Measurements from ENCODE around the gene DLD.
"Not testable (repeated sequence)": the region's sequence is repeated elsewhere in the genome, so short reads cannot be mapped to it uniquely, and the experiment has no call there.

DLD gene

GRCh38 chr7:107917763-107918651, 27.0 kb downstream of the DLD start:
- DNase-seq (ENCODE audit: low spot score): no peak

GRCh38 chr7:107918948-107919347, 28.0 kb downstream of the DLD start:
- DNase-seq (ENCODE audit: low spot score): no peak

- no peak for DNase-seq (ENCODE audit: low spot score)
Measured at GRCh38 chr7:107920048-107920772, 29.2 kb downstream of the DLD start.

- DNase-seq (ENCODE audit: low spot score): not testable (repeated sequence)
Measured at GRCh38 chr7:107921826-107922225, 30.8 kb downstream of the DLD start.

GRCh38 chr7:107922886-107923285, 31.9 kb downstream of the DLD start:
- no peak for DNase-seq (ENCODE audit: low spot score)

GRCh38 chr7:107924841-107925504, 34.0 kb downstream of the DLD start:
- no peak for DNase-seq (ENCODE audit: low spot score)

- DNase-seq (ENCODE audit: low spot score): no peak
Measured at GRCh38 chr7:107926481-107926880, 35.5 kb downstream of the DLD start.

- DNase-seq (ENCODE audit: low spot score): no peak
Measured at GRCh38 chr7:107931740-107932515, 40.9 kb downstream of the DLD start.

- DNase-seq (ENCODE audit: low spot score): no peak
Measured at GRCh38 chr7:107932805-107933204, 41.8 kb downstream of the DLD start.

GRCh38 chr7:107933386-107934013, 42.5 kb downstream of the DLD start:
- no peak for DNase-seq (ENCODE audit: low spot score)

- no peak for DNase-seq (ENCODE audit: low spot score)
Measured at GRCh38 chr7:107934991-107935770, 44.2 kb downstream of the DLD start.

GRCh38 chr7:107936312-107936711, 45.3 kb downstream of the DLD start:
- DNase-seq (ENCODE audit: low spot score): no peak

GRCh38 chr7:107937531-107937930, 46.5 kb downstream of the DLD start:
- no peak for DNase-seq (ENCODE audit: low spot score)

- no peak for DNase-seq (ENCODE audit: low spot score)
Measured at GRCh38 chr7:107938456-107939250, 47.7 kb downstream of the DLD start.

- no peak for DNase-seq (ENCODE audit: low spot score)
Measured at GRCh38 chr7:107939573-107940489, 48.8 kb downstream of the DLD start.

- no peak for DNase-seq (ENCODE audit: low spot score)
Measured at GRCh38 chr7:107940951-107941350, 50.0 kb downstream of the DLD start.

GRCh38 chr7:107943018-107943417, 52.0 kb downstream of the DLD start:
- DNase-seq (ENCODE audit: low spot score): no peak

- no peak for DNase-seq (ENCODE audit: low spot score)
Measured at GRCh38 chr7:107944411-107945169, 53.6 kb downstream of the DLD start.
